Activated T-helper 1 cell treated with anti-CD3 and anti-CD28 coated beads, Interleukin-2, amount 50 U/mL, for 16 hours (primary cell): ENCODE data around the gene TRAPPC8.

Experiments
- DNase-seq, 2 donors: peaks; one replicate each; pipeline ENCODE4 v3.0.0-alpha.2; 2020; ENCODE audit warnings: low read depth in 1 of 2, low spot score in 1 of 2

Gene TRAPPC8

GRCh38 chr18:31793531-31793930 is 149.4 kb downstream of the TRAPPC8 start:
- no peak for DNase-seq

- no peak for DNase-seq
These were observed 150.4 kb downstream of the TRAPPC8 start for GRCh38 chr18:31792580-31792911.

DNA sequence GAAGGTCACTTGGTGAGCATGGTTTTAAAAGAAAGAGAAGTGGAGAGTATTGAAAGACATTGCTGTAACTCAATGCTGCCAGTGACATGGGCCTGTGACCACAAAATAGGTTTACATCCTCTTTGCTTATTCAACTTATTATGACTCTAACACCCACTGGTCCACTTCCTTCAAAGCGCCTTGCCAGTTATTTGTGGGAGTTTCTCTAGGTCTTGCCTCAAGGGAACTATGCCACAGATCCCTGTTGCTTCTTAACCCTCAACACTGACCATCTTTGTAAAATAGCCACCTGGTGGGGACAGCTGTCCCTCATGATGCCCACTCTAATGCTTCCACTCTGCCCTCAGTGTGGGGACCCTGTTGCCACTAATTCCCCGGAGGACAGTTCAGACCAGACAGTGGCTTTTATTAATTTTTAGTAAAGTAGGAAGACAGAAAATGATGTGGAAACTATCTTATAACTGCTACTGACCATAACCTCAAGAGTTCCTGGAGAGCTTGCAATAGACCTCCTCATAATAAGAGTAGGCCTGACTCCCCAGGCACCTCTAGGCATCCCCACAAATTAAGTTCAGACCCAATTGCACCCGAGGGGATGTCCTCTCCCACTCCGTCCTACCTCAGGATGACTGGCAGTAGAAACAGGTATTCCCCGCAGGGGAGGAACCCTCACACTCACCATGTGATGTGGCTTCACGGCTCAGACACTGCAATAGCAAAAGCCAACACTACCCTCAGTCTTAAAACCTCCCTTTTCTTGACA is 150.9 kb downstream of the TRAPPC8 start:
- DNase-seq: no peak

- no peak for DNase-seq
These were observed 153.5 kb downstream of the TRAPPC8 start for GRCh38 chr18:31789409-31789808.

DNA sequence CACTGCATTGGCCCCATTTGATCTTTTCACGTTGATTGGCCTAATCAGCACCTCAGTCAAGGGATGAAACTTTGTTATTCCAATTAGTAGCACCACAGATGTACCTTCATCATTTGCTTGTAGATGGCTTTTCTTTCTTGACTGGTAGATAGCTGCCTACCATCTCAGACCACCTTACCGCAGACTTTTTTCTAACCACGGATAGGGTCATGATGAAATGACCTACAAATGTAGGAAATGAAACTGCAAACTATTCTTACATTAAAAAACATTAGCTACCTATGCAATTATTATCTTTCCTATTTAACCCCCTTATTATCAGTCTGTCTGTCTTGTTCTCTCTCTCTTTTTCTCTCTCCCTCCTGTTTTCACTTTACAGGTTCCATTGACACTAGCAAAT is 159.9 kb downstream of the TRAPPC8 start:
- DNase-seq: no peak
